Measurements from ENCODE around the gene ZBTB7C.

DNA sequence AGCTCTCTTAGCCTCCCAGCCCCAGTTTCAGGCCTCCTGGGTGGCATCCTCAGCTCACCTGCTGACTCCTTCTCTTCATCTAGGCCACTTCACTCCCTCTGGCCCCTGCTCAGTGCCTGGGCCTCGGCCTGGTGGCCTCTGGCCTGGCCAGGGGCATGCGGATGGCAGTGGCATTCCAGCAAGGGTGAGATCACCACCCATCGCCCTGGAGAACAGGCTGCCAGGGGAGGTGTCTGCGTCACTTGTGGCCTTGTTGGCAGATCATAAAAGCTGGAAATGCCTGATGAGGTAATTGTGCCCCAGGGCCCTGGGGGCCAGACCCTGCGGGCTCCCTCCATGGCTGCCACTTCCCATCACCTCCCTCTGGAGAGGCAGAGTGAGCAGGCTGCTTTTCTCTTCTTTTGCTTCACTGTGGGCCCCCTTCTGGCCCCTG, 406.2 kb downstream of the ZBTB7C start:
- TF ChIP-seq YY1 (IDR thresholded peaks at IDR 0.05; ENCODE audit: insufficient read depth, insufficient read length) (no peak), ZNF274 (IDR thresholded peaks at IDR 0.05; ENCODE audit: low read depth, low read length) (no peak)

All from NT2/D1 (cell line).